HG02678 (cell line): ENCODE results near the gene CUX1.
"Not testable (repeated sequence)": the region's sequence is repeated elsewhere in the genome, so short reads cannot be mapped to it uniquely, and the experiment has no call there.

Experiments
- ATAC-seq: cut with Tn5 transposase; IDR thresholded peaks from one replicate; pipeline ENCODE4 v1.9.1; 2021; ENCODE audit warnings: mild to moderate bottlenecking, moderate library complexity; ENCODE audit not compliant: unreplicated experiment

CUX1 gene

GRCh38 chr7:101869026-101869900 is 51.8 kb downstream of the CUX1 start:
- ATAC-seq, result no peak

DNA sequence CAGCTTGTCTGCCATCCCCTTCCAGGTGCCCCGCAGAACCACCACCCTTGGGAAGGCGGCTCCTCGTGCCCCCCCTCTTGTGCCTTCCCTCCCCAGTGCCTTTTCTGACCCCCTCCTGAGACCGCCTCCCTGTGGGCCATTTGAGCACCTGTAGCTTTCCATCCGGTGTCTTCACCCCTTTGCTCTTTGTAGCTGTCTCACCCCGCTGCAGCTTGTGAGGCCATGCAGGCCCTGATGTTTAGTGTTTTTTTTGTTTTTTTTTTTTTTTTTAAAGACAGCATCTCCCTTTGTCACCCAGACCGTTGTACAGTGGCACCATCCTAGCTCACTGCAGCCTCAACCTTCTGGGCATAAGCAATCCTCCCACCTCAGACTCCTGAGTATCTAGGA is 52.5 kb downstream of the CUX1 start:
- ATAC-seq, result no peak

DNA sequence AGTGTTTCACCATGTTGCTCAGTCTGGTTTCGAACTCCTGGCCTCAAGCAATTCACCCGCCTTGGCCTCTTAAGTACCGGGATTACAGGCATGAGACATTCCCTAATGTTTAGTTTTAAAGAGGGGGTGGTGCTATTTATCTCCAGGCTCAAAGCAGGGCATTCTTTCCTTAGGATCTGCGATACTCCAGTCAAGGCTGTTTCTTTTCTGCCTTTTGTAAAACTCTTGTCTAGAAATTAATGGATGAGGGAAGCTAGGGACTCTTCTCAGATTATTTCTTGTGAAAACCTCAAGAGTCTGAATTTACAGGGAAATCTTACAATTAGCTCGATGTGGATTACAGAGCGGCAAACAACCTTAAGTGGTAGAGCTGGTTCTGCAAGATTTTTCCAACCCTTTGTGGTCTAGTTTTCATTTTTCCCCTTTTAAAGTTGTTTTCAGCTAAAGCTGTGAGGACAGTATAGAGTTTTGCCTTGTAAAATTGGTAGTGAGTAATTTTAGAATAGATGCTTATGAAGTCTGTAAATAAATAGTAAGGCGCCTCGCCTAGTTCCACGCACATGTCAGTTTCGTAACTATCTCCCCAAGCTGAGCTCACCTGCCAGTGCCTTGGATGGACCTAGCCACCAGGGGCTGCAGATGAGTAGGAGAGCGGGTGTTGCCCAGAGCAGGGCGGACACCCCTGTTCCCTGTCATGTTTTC is 53.1 kb downstream of the CUX1 start:
- no peak for ATAC-seq

DNA sequence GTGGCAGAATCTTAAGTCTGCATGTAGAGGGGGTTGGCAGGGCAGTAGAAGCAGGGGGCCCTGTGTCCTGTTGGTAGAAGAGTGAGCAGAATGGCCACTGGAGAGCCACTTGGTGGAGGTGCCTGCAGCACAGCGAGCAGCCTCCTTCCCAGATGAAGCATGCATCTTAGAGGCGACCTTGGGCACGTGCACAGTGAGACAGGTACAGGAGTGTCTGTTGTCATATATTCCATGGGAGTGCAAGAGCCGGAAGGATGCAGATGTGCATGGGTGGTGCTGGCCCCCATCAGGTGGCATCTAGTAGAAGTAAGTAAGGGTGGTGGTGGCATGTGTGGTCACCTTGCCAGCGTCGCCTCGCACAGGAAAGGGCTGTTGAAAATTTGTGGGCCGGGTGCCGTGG is 53.9 kb downstream of the CUX1 start:
- no peak for ATAC-seq

DNA sequence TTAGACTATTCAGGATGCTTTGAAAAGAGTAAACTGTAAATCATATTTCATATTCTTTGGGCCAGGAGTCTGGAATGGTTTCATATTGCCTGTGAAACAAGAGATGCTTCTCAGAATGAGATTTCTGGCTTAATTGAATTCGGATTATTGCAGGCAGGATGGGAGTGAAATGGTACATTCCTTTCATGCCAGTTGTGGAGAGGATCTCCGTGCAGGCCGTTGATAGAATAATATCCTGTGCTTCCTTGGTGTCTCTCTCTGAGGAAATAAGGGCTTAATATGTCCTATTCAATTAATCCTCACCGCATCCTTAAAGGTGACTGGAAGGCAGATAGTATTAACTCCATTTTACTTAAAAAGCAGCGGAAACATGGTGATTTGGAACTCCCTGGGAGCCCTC is 56.6 kb downstream of the CUX1 start:
- ATAC-seq, result no peak

DNA sequence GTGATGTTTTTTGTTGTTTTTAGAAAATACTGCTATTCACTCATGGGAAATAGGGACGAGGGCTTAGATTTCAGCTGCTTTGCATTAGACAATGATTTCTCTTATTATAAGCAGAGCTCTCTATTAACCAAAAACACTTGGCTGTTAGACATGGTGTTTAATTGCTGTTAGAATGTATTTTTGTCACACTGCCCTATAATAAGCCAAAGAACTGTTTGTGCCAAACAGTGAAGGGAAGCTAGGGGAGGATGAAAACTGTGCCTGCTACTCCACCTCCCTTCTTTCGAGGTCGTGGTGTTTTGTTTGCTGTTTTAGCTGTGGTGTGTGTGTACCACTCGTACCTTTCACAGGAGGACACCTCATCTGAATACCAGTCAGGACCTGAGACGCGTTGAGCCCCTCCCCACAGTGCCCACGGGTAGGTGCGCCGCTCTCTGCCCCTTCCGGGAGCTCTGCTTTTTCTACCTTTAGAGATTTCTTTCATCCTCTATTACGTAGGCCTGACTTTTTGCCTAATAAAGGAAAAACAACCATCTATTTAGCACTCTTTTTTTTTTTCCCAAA is 57.9 kb downstream of the CUX1 start:
- no peak for ATAC-seq

GRCh38 chr7:101877882-101878591 is 60.6 kb downstream of the CUX1 start:
- ATAC-seq, result no peak

DNA sequence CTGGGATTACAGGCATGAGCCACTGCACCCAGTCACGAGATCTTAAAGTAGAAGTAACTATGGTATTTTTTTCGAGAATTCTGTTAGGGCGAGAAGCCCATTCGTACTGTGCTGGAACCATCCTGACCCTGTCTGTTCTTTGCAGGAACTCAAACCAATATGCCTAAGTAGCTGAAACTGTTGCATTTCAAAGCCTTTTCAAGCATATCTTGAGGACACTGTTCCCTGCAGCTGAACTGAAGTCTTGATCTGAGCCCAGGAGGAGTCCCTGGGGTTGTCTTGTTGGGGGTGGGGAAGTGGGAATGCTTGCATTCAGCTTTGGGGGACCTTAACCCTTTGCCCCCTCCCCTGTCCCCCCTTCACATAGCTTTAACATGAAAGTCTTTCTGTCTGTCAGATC is 61.5 kb downstream of the CUX1 start:
- ATAC-seq, result no peak

GRCh38 chr7:101879565-101879964 is 62.1 kb downstream of the CUX1 start:
- no peak for ATAC-seq

DNA sequence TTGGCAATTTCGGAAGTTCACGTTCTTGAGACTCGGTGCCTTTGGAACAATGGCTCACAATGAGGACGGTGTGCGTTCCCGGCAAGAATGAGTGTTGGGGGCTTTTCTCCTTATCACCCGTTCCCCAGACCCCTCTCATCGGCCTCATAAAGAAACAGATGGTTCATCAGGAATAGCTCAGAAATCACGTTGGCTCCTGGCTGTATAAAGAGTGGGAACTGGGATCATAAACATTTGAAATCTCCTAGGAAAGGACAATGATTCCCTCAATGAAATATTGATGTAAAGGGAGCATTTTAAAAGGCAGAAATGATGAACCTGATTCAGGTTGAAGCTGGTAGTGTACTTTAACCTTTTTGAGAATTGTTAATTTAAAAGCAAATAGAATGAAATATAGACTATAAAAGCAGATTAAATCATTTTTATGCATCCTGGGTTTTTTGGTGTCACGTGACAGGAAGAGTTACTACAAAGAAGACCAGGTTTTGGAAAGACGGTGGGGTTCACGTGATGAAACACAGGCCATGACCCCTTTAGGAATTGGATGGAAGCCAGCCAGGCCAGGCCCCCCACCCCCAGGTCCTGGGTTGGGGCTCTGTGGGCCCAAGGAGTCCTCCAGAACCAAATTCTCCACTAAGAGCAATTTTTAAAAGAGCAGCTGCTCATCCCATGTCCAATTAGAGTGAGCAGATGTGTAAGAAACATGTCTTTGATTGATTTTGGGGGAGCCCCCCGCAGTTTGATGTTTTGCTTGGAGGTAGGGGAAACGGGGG is 63.0 kb downstream of the CUX1 start:
- no peak for ATAC-seq

DNA sequence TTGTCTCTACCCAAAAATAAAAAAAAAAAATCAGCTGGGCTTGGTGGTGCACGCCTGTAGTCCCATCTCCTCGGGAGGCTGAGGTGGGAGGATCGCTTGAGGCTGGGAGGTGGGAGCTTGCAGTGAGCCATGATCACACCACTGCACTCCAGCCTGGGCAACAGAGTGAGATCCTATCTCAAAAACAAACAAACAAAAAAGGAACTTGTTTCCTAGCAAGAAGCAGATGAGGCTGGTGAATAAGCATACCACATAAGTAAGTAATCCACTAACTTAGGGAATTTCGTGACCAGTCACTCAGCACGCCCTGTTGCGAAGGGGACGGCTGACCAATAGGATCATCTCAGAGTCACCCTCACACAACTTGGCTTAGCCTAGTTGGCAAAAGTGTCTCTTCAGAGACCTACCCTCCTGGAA is 64.6 kb downstream of the CUX1 start:
- no peak for ATAC-seq

- ATAC-seq, result no peak
These were observed 65.5 kb downstream of the CUX1 start for GRCh38 chr7:101882595-101883564.

DNA sequence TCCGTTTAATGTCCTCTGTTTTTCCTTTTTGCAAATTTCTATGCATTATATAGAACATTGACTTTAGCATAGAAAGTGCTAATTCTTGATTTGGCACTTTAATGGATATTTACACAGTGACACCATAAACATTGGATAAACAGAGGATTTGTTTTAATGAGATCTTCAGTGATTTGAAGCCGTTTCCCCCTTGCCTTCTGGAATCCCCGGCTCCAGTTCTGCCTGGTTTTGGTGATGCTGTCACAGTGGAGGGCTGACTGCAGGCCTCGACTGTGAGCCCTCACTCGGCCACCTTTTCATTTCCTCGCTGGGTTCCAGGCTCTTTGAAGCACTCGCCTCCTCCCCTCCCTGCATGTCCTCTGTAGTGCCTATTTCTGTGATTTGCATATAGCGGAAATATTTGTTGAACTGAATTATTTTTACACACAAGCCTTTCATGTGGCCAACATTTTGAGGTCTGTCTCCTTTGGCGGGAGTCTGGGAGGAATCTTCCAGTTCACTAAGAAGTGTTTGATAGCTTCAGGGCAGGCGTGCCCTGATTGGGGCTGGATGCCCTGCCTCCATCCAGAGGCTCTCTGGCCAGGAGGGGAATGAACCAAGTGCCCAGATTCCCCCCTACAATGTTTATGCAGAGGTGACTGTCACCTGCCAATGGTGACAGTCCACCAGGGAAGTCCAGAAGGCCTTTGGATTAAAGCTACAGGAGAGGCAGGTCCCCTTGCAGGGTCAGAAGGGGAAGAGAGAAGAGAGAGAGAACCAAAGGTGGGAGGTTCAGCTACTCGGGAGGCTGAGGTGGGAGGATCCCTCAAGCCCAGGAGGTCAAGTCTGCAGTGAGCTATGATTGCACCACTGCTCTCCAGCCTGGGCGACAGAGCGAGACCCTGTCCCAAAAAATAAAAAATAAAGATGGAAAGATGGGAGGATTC is 67.5 kb downstream of the CUX1 start:
- ATAC-seq, result peak; percentile 66

GRCh38 chr7:101885597-101885955 is 68.2 kb downstream of the CUX1 start:
- no peak for ATAC-seq

GRCh38 chr7:101887352-101887751 is 69.9 kb downstream of the CUX1 start:
- not testable (repeated sequence) for ATAC-seq

- not testable (repeated sequence) for ATAC-seq
These were observed 71.1 kb downstream of the CUX1 start for GRCh38 chr7:101888564-101888963.

- no peak for ATAC-seq
These were observed 73.5 kb downstream of the CUX1 start for GRCh38 chr7:101890749-101891523.
